IMR-90 (cell line): ENCODE measurements around the gene XIRP1.

Source experiments
- CEBPB ChIP-seq: IDR thresholded peaks from 2 replicates; pipeline ENCODE4 v1.6.1; 2012; ENCODE audit warnings: low read depth, low read length, improper control_type of control experiment
- MAFK ChIP-seq: IDR thresholded peaks from 2 replicates; pipeline ENCODE4 v1.6.1; 2012; ENCODE audit warnings: low read depth, low read length, improper control_type of control experiment
- MXI1 ChIP-seq: IDR thresholded peaks from 2 replicates; pipeline ENCODE4 v1.6.1; 2012; ENCODE audit warnings: low read depth, mild to moderate bottlenecking, low read length, moderate library complexity, borderline replicate concordance
- NFE2L2 ChIP-seq: fragments of 150-350 bp; IDR thresholded peaks from 2 replicates; pipeline ENCODE4 v1.6.1; 2016; ENCODE audit warnings: low read depth, mild to moderate bottlenecking, low read length
- POLR2A ChIP-seq: IDR thresholded peaks from 2 replicates; pipeline ENCODE4 v1.6.1; 2012; ENCODE audit warnings: mild to moderate bottlenecking, low read depth, low read length
- SMC3 ChIP-seq: fragments of 150-350 bp; IDR thresholded peaks from 2 replicates; pipeline ENCODE4 v1.6.1; 2016; ENCODE audit warnings: low read depth, mild to moderate bottlenecking, antibody characterized with exemption, low read length, moderate library complexity
- TF ChIP-seq, protein P1 (sequence below): conservative IDR thresholded peaks from 2 replicates; pipeline ENCODE4 v1.5.1; 2012; ENCODE audit warnings: mild to moderate bottlenecking, low read depth, low read length, improper control_type of control experiment
- TF ChIP-seq, protein P2 (sequence below): fragments of 150-350 bp; IDR thresholded peaks from 2 replicates; pipeline ENCODE4 v1.6.1; 2016; ENCODE audit warnings: low read depth, mild to moderate bottlenecking, low read length, moderate library complexity, borderline replicate concordance

DNA sequence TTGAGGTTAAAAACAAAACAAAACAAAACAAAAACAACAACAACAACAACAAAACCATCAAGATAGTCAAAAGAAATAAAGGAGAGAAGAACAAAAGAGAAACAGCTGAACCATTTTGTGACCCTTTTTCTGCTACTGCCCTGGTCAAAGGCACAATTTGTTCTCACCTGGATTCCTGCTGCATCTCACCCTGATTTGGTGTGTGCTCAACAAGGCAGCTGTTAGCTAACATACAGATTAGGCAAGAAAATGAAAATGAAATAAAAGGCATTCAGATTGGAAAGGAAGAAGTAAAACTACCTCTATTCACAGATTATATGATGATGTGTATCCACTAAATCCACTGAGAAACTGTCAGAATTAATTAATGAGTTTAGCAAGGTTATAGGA lies 28.7 kb upstream of the XIRP1 start:
- TF ChIP-seq POLR2A, result no peak
- TF ChIP-seq SMC3, result no peak
- no peak for TF ChIP-seq MAFK
- TF ChIP-seq MXI1, result no peak
- TF ChIP-seq, protein P1, sequence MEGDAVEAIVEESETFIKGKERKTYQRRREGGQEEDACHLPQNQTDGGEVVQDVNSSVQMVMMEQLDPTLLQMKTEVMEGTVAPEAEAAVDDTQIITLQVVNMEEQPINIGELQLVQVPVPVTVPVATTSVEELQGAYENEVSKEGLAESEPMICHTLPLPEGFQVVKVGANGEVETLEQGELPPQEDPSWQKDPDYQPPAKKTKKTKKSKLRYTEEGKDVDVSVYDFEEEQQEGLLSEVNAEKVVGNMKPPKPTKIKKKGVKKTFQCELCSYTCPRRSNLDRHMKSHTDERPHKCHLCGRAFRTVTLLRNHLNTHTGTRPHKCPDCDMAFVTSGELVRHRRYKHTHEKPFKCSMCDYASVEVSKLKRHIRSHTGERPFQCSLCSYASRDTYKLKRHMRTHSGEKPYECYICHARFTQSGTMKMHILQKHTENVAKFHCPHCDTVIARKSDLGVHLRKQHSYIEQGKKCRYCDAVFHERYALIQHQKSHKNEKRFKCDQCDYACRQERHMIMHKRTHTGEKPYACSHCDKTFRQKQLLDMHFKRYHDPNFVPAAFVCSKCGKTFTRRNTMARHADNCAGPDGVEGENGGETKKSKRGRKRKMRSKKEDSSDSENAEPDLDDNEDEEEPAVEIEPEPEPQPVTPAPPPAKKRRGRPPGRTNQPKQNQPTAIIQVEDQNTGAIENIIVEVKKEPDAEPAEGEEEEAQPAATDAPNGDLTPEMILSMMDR, result no peak
- TF ChIP-seq, protein P2, sequence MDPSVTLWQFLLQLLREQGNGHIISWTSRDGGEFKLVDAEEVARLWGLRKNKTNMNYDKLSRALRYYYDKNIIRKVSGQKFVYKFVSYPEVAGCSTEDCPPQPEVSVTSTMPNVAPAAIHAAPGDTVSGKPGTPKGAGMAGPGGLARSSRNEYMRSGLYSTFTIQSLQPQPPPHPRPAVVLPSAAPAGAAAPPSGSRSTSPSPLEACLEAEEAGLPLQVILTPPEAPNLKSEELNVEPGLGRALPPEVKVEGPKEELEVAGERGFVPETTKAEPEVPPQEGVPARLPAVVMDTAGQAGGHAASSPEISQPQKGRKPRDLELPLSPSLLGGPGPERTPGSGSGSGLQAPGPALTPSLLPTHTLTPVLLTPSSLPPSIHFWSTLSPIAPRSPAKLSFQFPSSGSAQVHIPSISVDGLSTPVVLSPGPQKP, result no peak
- no peak for TF ChIP-seq NFE2L2
- no peak for TF ChIP-seq CEBPB
